NAMALWA (cell line): ENCODE results near the gene BCL2L1.
"Not testable (repeated sequence)": the region's sequence is repeated elsewhere in the genome, so short reads cannot be mapped to it uniquely, and the experiment has no call there.

Source experiments
- DNase-seq: peaks from one replicate; pipeline ENCODE4 v3.0.0-alpha.2; 2015; ENCODE audit warnings: low spot score

The BCL2L1 gene

DNA sequence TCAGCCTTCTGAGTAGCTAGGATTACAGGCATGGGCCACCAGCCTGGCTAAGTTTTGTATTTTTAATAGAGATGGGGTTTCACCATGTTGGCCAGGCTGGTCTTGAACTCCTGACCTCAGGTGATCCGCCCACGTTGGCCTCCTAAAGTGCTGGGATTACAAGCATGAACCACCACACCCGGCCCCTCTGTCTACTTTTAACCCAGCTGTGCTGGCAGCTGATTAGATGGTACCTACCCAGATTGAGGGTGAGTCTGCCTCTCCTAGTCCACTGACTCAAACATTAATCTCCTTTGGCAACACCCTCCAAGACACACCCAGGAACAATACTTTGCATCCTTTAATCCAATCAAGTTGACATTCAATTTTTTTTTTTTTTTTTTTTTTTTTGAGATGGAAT, 74.6 kb downstream of the BCL2L1 start:
- not testable (repeated sequence) for DNase-seq

DNA sequence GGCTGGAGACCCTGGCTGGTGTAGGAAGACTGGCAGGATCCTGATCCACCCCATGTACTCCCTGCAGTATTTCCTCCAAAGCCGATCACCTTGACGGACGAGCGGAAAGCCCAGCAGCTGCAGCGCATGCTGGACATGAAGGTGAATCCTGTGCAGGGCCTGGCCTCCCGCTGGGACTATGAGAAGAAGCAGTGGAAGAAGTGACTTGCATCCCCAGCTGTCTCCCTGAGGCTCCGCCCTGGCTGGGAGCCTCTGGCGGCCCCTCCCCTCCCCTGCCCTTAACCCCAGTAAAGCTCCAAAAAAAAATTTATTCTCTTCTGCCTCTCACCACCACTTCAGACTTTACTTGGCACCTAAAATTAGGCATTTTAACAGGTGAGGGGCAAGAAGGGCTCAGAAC, 78.0 kb downstream of the BCL2L1 start:
- DNase-seq: no peak

DNA sequence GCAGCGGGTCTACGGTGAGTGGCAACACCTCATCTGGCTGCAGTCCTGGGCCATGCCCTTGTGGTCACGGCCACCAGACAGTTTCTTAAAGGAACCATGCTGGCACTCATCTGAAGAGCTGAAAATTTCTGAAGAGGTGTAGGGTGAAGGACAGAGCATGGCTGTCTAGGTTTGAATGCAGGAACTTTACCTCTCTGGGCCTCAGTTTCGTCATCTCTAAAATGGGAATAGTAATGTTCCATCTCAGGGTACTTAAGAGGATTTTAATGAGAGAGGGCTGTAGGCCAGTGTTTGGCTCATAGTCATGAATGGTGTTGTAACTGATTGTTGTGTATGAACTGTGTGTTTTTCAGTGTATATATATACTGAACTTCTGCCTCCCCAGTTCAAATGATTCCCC, 79.1 kb downstream of the BCL2L1 start:
- DNase-seq: no peak

DNA sequence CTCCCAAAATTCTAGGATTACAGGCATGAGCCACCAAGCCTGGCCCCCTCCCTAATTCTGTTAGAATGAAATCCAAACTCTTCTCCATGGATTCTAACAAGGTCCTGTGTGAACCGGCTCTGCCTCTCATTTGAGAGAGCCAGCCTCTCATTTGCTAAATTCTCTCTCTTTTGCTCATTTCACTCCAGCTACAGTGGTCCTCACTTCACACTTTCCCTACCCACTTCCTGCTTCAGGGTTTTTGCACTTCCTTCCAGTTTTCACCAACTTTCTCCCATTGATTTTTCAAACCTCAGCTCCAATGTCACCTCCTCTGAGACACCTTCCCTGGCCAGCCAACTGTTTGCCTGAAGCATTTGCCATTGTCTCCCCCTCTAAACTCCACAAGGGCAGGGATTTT, 79.8 kb downstream of the BCL2L1 start:
- no peak for DNase-seq

DNA sequence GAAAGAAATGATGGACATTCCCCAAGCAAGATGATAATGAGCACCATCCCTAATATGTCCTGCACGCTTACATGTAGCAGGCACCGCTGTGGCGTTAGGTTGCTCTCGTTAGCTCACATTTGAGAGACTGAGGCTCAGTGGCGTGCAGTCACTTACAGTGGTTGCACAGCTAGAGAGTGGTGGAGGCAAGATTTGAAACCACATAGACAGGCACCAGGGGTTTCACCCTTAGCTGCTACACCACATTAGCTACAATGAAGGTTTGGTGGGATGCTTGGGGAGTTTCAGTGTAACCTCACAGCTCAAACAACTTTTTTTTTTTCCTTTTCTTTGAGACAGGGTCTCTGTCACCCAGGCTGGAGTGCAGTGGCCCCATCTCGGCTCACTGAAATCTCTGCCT, 81.3 kb downstream of the BCL2L1 start:
- DNase-seq: no peak

DNA sequence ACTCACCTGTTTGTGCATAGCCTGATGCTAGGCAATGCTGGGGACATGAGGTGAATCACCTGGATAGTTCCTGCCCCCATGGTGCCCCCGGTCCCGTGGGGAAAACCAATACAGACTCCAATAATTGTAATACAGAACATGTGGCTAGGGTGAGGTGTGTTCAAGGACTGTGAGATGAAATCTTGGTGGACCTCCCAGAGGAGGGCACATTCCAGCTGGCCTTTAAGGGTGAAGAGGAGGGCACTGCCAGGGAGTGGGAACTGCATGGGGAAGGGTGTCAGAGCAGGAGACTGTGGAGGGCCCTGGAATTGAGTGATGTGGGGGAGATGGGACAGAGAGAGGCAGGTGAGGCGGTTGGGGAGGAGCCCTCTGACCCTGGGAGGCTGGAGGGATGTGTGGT, 82.4 kb downstream of the BCL2L1 start:
- no peak for DNase-seq

DNA sequence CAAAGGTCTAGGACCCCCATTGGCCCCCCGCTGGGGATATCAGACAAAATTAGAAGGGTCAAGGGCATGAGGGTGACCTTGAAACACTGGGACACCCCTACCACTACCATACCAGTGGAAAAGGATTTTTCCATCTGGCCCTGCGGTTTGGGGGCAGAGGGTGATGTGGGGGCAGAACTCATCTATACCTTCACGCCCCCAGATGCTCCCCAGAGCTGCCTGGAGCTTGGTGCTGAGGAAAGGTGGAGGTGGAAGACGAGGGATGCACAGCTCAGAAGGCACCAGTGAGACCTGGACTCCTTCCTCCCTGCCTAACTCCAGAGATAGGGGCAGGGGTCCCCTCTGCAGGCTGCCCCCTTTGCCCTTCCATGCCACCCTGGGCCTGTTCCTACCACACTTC, 83.9 kb downstream of the BCL2L1 start:
- no peak for DNase-seq

DNA sequence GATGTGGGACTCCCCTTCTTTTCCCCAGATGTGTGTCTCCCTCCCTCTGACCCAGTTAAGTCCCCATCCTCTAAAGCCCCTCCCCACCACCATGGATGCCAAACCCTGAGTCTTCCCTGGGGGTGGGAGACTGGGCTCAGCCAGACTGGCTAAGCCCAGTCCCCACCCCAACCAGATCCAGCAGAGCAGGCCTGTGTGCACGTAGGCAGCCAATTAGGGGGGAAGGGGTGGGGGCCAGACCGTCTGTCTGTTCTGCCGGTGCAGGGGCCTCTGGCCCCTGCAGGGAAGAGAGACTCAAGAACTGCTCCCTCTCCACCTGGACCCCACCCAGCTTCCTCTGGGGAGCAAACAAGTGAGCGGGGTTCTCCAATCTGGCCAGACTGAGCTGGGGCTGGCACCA, 84.4 kb downstream of the BCL2L1 start:
- no peak for DNase-seq

DNA sequence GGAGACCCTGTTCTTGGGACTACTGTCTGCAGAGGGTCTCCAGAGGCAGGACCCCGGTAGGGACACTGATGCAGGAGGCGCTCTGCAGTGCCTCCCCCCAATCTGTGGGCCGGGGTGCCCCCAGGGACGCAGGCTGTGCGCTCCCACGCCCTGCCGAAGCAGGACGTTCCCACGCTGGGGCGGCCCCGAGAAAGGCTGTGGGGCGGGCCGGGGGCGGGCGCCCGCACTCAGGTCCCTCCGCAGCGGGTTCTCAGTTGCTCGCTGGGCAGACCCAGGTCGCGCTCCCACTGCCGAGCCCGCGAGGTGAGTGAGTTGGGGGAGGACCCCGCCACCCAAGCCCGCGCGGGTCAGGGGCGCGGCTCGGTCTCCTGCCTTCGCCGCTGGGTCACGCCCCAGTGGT, 85.0 kb downstream of the BCL2L1 start, which contains the start of gene COX4I2:
Gene COX4I2, plus strand, starts transcription at position 253 of the 400 bp plus-strand sequence. CDS start 1,106 bp downstream, outside the sequence.
- DNase-seq: no peak

DNA sequence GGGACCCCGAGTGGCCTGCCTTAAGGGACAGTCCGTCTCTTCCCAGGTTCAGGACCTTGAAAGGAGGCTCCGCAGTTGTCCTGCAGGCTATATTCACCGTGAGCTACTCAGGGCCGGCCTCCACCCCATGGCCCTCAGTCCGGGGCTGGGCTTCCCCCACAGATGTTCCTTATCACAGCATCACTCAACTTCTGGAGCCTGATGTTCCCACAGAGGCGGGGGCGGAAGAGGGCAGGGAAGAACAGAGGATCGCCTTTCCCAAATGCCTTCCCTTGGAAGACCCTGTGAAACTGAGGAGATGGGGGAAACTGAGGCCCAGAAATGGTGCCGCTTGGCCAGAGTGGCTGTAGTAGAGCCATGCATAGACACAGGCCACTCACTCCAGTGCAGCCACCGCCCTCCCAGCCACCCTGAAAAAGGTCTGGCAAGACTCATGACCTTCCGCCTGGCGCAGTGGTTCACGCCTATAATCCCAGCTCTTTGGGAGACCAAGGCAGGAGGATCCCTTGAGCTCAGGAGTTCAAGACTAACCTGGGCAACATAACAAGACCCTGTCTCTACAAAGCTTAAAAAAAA, 89.2 kb downstream of the BCL2L1 start:
- no peak for DNase-seq

DNA sequence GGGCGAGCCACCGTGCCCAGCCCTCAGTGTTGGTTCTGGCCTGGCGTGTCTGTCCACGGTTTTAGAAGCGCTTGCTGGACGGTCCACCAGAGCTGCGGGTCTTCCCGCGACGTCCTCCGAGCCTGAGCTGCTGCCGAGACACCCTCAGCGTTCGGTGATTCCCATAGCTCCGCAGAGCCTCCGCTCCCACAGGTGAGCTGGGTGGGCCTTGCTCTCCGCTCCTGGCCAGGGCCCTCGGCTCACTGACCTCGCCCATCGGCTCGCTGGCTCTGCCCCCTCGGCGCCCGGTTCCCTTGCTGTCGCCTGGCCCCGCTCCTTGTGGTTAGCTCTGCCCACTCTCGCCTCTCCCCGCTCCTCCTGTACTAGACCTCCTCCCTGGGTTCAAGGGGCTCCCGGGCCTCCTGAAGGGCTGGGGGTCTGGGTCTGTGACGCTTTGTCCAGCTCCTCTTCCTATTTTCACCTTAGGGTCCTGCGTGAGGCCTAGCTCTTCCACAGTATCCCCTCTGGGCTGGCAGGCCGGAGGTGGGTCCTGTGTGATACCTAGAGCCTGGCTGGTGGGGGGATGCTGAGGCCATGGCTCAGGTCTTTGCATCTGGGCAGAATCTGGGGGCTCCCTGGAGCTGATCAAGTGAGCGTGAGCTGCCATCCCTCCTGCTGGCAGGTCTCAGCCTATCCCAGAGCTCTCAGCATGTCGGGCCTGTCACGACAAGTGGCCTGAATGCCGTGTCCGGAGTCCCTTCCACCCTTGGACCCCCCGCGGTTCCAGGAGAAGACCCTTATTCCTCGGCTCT, 89.9 kb downstream of the BCL2L1 start:
- no peak for DNase-seq

DNA sequence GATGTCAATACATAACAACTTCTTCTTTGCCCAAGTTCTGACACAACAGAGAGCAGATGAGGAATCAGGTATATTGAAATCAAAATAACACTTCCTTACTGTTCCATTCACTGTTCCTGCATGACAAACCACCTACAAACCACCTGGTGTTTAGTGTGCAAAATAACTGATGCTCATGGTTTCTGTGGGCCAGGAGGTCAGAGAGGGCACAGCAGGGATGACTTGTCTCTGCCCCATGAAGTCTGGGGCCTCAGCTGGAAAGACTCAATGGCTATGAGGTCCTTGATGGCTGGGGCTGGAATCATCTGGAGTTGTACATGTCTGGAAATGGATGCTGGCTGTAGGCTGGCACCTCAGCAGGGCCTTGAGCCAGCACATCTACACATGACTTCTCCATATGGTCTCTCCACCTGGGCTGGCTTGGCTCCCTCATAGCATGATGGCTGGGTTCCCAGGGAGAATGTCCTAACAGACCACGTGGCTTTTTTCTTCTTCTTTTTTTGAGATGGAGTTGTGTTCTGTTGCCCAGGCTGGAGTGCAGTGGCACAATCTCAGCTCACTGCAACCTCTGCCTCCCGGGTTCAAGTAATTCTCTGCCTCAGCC, 92.4 kb downstream of the BCL2L1 start:
- DNase-seq: no peak

DNA sequence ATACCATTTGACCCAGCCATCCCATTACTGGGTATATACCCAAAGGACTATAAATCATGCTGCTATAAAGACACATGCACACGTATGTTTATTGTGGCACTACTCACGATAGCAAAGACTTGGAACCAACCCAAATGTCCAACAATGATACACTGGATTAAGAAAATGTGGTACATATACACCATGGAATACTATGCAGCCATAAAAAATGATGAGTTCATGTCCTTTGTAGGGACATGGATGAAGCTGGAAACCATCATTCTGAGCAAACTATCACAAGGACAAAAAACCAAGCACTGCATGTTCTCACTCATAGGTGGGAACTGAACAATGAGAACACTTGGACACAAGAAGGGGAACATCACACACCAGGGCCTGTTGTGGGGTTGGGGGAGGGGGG, 94.6 kb downstream of the BCL2L1 start:
- not testable (repeated sequence) for DNase-seq

DNA sequence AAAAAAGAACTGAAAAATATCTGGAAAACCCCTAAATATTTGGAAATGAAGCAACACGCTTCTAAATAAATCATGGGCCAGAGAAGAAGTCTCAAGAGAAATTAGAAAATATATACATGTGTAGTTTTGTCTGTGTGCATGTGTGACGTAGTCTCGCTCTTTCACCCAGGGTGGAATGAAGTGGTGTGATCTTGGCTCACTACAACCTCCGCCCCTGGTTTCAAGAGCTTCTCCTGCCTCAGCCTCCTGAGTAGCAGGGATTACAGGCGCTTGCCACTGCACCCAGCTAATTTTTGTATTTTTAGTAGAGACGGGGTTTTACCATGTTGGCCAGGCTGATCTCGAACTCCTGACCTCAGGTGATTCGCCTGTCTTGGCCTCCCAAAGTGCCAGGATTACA, 96.1 kb downstream of the BCL2L1 start:
- not testable (repeated sequence) for DNase-seq

DNA sequence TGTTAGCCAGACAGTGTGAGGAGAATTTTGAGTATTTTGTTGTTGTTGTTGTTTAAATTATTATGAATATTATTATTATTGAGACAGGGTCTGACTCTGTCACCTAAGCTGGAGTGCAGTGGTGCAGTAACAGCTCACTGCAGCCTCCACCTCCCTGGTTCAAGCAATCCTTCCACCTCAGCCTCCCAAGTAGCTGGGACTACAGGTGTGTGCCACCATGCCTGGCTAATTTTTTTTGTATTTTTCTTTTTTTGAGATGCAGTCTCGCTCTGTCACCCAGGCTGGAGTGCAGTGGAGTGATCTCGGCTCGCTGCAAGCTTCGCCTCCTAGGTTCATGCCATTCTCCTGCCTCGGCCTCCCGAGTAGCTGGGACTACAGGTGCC, 99.6 kb downstream of the BCL2L1 start:
- not testable (repeated sequence) for DNase-seq

DNA sequence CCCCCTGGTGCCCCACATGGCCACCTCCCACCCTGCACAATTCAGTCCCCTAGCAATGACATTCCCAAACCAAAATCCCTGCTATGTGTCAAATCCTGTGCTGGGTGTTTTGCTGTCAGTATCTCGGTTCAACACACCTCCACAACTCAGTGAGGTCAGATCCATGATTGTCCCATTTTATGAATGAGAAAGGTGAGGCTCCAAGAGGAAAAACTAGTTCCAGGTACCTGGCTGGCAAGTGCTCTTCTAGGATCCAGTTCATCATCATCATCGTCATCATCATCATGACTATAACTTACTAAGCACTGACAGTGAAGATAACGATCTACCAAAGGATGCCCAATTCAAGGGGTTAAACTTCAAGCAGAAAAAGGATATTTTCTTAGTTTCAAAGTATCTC, 102.4 kb downstream of the BCL2L1 start:
- no peak for DNase-seq

DNA sequence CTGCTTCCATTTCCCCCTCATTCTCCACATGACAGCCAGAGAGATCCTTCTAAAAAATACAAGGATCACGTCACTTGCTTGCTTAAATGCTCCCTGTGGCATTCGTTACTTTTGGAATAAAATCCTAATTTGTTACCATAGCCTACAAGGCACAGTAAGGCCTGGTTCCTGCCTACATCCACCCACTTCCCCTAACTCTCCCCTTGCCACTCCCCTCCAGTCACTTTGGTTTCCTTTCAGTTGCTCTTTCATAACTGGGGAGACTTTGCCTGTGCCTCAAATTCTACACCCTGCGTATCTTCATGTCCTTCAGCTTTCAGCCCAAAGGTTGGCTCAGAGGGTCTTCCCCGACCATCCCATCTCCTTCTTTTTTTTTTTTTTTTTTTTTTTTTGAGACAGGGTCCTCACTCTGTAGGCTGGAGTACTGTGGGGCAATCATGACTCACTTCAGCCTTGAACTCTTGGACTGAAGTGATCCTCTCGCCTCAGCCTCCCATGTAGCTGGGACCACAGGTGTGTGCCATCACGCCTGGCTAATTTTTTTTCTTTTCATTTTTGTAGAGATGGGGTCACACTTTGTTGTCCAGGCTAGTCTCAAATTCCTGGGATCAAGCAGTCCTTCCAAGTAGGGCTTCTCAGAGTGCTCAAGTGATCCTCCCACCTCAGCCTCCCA, 105.1 kb downstream of the BCL2L1 start:
- no peak for DNase-seq

DNA sequence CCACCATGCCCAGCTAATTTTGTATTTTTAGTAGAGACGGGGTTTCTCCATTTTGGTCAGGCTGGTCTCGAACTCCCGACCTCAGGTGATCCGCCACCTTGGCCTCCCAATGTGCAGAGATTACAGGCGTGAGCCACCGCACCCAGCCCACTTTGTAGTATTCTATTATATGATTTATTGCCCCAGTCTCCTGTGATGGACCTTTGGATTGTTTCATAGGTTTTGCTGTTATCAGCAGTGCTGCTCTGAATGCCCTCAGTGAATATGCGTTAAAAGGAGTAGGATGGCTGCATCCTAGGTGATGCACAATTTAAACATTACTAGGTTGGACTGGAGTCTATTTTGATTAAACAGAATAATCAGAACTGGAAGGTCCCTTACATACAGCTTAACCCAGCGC, 107.3 kb downstream of the BCL2L1 start:
- DNase-seq: no peak
